Endodermal cell (in vitro differentiated cells): ENCODE results near the gene ICA1. TPM values are rescaled to one million over a fixed set of nuclear protein-coding genes. Genes with fewer than 3 reads are reported as not detected.

Source experiments
- DNase-seq: peaks from one replicate; pipeline ENCODE4 v3.0.0-alpha.2; 2017
- H3K27ac ChIP-seq: 2 replicates; pipeline ENCODE4 v1.5.1; 2013; ENCODE audit warnings: mild to moderate bottlenecking, low read depth, low read length, moderate library complexity
- H3K27me3 ChIP-seq: 2 replicates; pipeline ENCODE4 v1.6.1; 2013; ENCODE audit warnings: mild to moderate bottlenecking, low read length, moderate library complexity; ENCODE audit not compliant: insufficient read depth, control insufficient read depth, poor library complexity, severe bottlenecking
- H3K36me3 ChIP-seq: 2 replicates; pipeline ENCODE4 v1.7.0; 2013; ENCODE audit warnings: mild to moderate bottlenecking, low read length, moderate library complexity; ENCODE audit not compliant: control insufficient read depth, insufficient read depth
- H3K4me1 ChIP-seq: one replicate; pipeline ENCODE4 v1.7.0; 2013; ENCODE audit warnings: low read length; ENCODE audit not compliant: control insufficient read depth, insufficient read depth
- H3K4me3 ChIP-seq: 2 replicates; pipeline ENCODE4 v1.5.1; 2013; ENCODE audit warnings: mild to moderate bottlenecking, low read length, moderate library complexity
- H3K9ac ChIP-seq: 2 replicates; pipeline ENCODE4 v1.6.1; 2013; ENCODE audit warnings: mild to moderate bottlenecking, low read length, moderate library complexity; ENCODE audit not compliant: poor library complexity, severe bottlenecking; ENCODE audit errors: extremely low read depth
- H3K9me3 ChIP-seq: 2 replicates; pipeline ENCODE4 v1.6.1; 2013; ENCODE audit warnings: mild to moderate bottlenecking, low read length, moderate library complexity; ENCODE audit not compliant: control insufficient read depth
- H3K27ac Mint-ChIP-seq: 2 replicates; pipeline ENCODE4 v1.8.0; 2020; ENCODE audit warnings: mixed read lengths
- H3K27me3 Mint-ChIP-seq: 2 replicates; pipeline ENCODE4 v1.8.0; 2021; ENCODE audit warnings: mild to moderate bottlenecking, mixed read lengths; ENCODE audit not compliant: insufficient read depth
- H3K36me3 Mint-ChIP-seq: 2 replicates; pipeline ENCODE4 v1.8.0; 2020; ENCODE audit warnings: low read depth, mixed read lengths
- H3K4me1 Mint-ChIP-seq: 2 replicates; pipeline ENCODE4 v1.8.0; 2020; ENCODE audit warnings: mixed read lengths
- H3K4me3 Mint-ChIP-seq: 2 replicates; pipeline ENCODE4 v1.8.0; 2020; ENCODE audit warnings: mild to moderate bottlenecking, moderate library complexity, mixed read lengths
- H3K9me3 Mint-ChIP-seq: 2 replicates; pipeline ENCODE4 v1.8.0; 2020; ENCODE audit warnings: mild to moderate bottlenecking, mixed read lengths
- WGBS, 2 experiments: methylation state at CpG; one replicate each; pipeline versions ENCODE4 v1.1.5 to v1.1.7; 2013; ENCODE audit warnings: missing lambda C conversion rate in 2 of 2, mixed read lengths in 1 of 2; ENCODE audit not compliant: insufficient coverage in 1 of 2, insufficient read length in 1 of 2; 5-methylcytosine and 5-hydroxymethylcytosine counted together
- total RNA-seq, 2 donors: library from RNA; stranded (reverse); fragmentation: NEBNext Ultra II Directional in 1 of 2; extraction: Animal tissue kit (Norgen Biotek cat#: 25700) in 1 of 2; gene quantifications; 2 replicates in 1 of 2; 3 replicates in 1 of 2; pipeline ENCODE4 v1.2.1, GENCODE V29; 2021
- TF ChIP-seq, protein P1 (sequence below): fragments of 200-600 bp; sonication (generic); conservative IDR thresholded peaks from 2 replicates; pipeline ENCODE4 v1.5.0; 2021; ENCODE audit warnings: antibody characterized with exemption, mild to moderate bottlenecking

The ICA1 gene
- total RNA-seq, 2 donors from 2014 or later: 25.0 to 50.2 TPM

GRCh38 chr7:8085420-8085819, 176.5 kb downstream of the ICA1 start:
- H3K4me1 Mint-ChIP-seq: peaks cover 21% of the 10 kb centered on the region
- no peaks in the 10 kb centered on the region for H3K9me3 Mint-ChIP-seq
- no peak overlapping the region for H3K27ac Mint-ChIP-seq
- H3K36me3 ChIP-seq: peaks cover 33% of the 10 kb centered on the region
- no peak for DNase-seq
- no peaks in the 10 kb centered on the region for H3K9me3 ChIP-seq
- no peak overlapping the region for H3K4me3 ChIP-seq
- TF ChIP-seq, protein P1, sequence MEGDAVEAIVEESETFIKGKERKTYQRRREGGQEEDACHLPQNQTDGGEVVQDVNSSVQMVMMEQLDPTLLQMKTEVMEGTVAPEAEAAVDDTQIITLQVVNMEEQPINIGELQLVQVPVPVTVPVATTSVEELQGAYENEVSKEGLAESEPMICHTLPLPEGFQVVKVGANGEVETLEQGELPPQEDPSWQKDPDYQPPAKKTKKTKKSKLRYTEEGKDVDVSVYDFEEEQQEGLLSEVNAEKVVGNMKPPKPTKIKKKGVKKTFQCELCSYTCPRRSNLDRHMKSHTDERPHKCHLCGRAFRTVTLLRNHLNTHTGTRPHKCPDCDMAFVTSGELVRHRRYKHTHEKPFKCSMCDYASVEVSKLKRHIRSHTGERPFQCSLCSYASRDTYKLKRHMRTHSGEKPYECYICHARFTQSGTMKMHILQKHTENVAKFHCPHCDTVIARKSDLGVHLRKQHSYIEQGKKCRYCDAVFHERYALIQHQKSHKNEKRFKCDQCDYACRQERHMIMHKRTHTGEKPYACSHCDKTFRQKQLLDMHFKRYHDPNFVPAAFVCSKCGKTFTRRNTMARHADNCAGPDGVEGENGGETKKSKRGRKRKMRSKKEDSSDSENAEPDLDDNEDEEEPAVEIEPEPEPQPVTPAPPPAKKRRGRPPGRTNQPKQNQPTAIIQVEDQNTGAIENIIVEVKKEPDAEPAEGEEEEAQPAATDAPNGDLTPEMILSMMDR: no peak
- H3K27me3 Mint-ChIP-seq: no peaks in the 10 kb centered on the region
- H3K9ac ChIP-seq: no peak overlapping the region
- H3K27ac ChIP-seq: no peak overlapping the region
- H3K4me3 Mint-ChIP-seq: no peak overlapping the region
- H3K36me3 Mint-ChIP-seq: peaks cover 27% of the 10 kb centered on the region
- peaks cover 5% of the 10 kb centered on the region for H3K4me1 ChIP-seq
- no peaks in the 10 kb centered on the region for H3K27me3 ChIP-seq
- 85% methylated on average over 3 of the region's 3 CpGs; no CpG with 5 or more reads in 1 of the 2 experiments for WGBS, 2 experiments

DNA sequence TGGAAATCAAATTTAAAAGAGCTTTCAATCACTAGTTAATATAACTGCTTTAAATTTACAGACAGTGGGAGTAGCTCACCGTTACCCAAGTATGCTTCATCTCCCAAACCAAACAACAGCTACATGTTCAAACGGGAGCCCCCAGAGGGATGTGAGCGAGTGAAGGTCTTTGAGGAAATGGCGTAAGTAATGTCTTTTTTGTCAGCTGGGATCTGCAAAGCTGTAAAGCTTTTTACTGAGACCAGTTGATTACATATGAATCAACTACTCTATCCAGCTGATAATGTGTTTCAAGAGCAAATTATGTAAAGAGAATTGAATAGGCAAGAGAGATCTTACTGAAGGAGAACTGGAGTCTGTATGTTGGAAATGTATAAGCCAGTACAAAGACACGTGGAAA, 177.1 kb downstream of the ICA1 start:
- no peaks in the 10 kb centered on the region for H3K9me3 ChIP-seq
- peaks cover 33% of the 10 kb centered on the region for H3K36me3 ChIP-seq
- Mint-ChIP-seq H3K9me3 (no peaks in the 10 kb centered on the region), H3K36me3 (peaks cover 27% of the 10 kb centered on the region), H3K27me3 (no peaks in the 10 kb centered on the region), H3K27ac (no peak overlapping the region), H3K4me1 (peaks cover 16% of the 10 kb centered on the region), H3K4me3 (no peak overlapping the region)
- no peak for DNase-seq
- H3K4me3 ChIP-seq: no peak overlapping the region
- TF ChIP-seq, protein P1: no peak
- H3K27me3 ChIP-seq: no peaks in the 10 kb centered on the region
- H3K9ac ChIP-seq: no peak overlapping the region
- no peaks in the 10 kb centered on the region for H3K4me1 ChIP-seq
- H3K27ac ChIP-seq: no peak overlapping the region
- WGBS, 2 experiments: 93% methylated on average over 4 of the region's 5 CpGs; no CpG with 5 or more reads in 1 of the 2 experiments

DNA sequence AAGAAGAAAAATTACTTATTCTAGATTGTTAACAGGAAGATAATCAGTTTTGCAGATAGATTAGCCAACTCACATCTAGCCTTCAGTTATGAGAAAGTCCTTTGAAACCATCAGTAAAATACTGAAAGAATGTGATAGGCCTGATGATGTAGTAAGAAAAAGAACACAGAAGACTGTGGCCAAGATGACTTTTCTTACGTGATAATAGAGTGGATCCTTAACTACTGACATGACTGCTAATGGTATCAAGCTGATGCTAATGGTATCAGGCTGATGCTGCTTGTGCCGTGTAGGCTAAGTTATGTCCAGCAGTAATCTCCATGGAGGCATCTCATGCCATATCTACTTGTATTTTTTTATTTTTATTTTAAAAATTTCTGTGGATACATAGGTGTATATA, 179.2 kb downstream of the ICA1 start:
- no peak for DNase-seq
- H3K36me3 Mint-ChIP-seq: peaks cover 25% of the 10 kb centered on the region
- H3K9me3 Mint-ChIP-seq: no peaks in the 10 kb centered on the region
- Histone ChIP-seq H3K27ac (no peak overlapping the region), H3K36me3 (peaks cover 32% of the 10 kb centered on the region), H3K27me3 (no peaks in the 10 kb centered on the region), H3K4me1 (no peaks in the 10 kb centered on the region), H3K9ac (no peak overlapping the region), H3K4me3 (no peak overlapping the region), H3K9me3 (no peaks in the 10 kb centered on the region)
- WGBS, 2 experiments: 80 to 91% methylated on average over 1 to 2 of the region's 2 CpGs
- no peak overlapping the region for H3K27ac Mint-ChIP-seq
- no peaks in the 10 kb centered on the region for H3K27me3 Mint-ChIP-seq
- TF ChIP-seq, protein P1: no peak
- no peak overlapping the region for H3K4me3 Mint-ChIP-seq
- peaks cover 14% of the 10 kb centered on the region for H3K4me1 Mint-ChIP-seq
